DMS153 treated with DMSO at 0.1 percent for 48 hours (cell line): Measurements from ENCODE around the gene HOXD11.

Experiments
- DNase-seq: peaks from one replicate; lab custom pipeline; 2025; ENCODE audit not compliant: unreplicated experiment; lab: John Stamatoyannopoulos, UW

HOXD11 gene

GRCh38 chr2:176130957-176131847 is 24.1 kb downstream of the HOXD11 start:
- DNase-seq = no peak

GRCh38 chr2:176131848-176132158 is 24.7 kb downstream of the HOXD11 start:
- no peak for DNase-seq

GRCh38 chr2:176132205-176133171 is 25.4 kb downstream of the HOXD11 start:
- DNase-seq = no peak

- no peak for DNase-seq
Measured at GRCh38 chr2:176133389-176133788, 26.3 kb downstream of the HOXD11 start.

GRCh38 chr2:176134035-176134434 is 27.0 kb downstream of the HOXD11 start:
- DNase-seq = no peak

GRCh38 chr2:176135035-176135440 is 28.0 kb downstream of the HOXD11 start:
- DNase-seq = no peak

- no peak for DNase-seq
Measured at GRCh38 chr2:176136374-176137251, 29.5 kb downstream of the HOXD11 start.

GRCh38 chr2:176137252-176137580 is 30.1 kb downstream of the HOXD11 start:
- DNase-seq = no peak

GRCh38 chr2:176137906-176138305 is 30.8 kb downstream of the HOXD11 start:
- no peak for DNase-seq

- no peak for DNase-seq
Measured at GRCh38 chr2:176138526-176138922, 31.4 kb downstream of the HOXD11 start.

GRCh38 chr2:176138923-176139660 is 32.0 kb downstream of the HOXD11 start:
- DNase-seq = no peak

GRCh38 chr2:176139661-176140512 is 32.8 kb downstream of the HOXD11 start:
- DNase-seq = no peak

- DNase-seq = no peak
Measured at GRCh38 chr2:176140513-176141317, 33.6 kb downstream of the HOXD11 start.

- no peak for DNase-seq
Measured at GRCh38 chr2:176142281-176142680, 35.2 kb downstream of the HOXD11 start.

- no peak for DNase-seq
Measured at GRCh38 chr2:176145085-176145969, 38.2 kb downstream of the HOXD11 start.

- DNase-seq = no peak
Measured at GRCh38 chr2:176146101-176146500, 39.0 kb downstream of the HOXD11 start.

- DNase-seq = no peak
Measured at GRCh38 chr2:176146645-176147044, 39.6 kb downstream of the HOXD11 start.
